Trophoblast cell (in vitro differentiated cells and primary cell): ENCODE measurements around the gene HADHB.
"Not testable (repeated sequence)": the region's sequence is repeated elsewhere in the genome, so short reads cannot be mapped to it uniquely, and the experiment has no call there.

Source experiments
- DNase-seq, 2 donors: peaks; one replicate each; pipeline ENCODE4 v3.0.0-alpha.2; 2016
- H2AFZ ChIP-seq: 2 replicates; pipeline ENCODE4 v1.6.1; 2013; ENCODE audit warnings: low read length, moderate library complexity, mild to moderate bottlenecking; ENCODE audit not compliant: insufficient read depth, poor library complexity
- H2AK5ac ChIP-seq: 2 replicates; pipeline ENCODE4 v1.6.1; 2013; ENCODE audit warnings: mild to moderate bottlenecking, low read length
- H2BK120ac ChIP-seq: 2 replicates; pipeline ENCODE4 v1.6.1; 2013; ENCODE audit warnings: low read length, mild to moderate bottlenecking, moderate library complexity; ENCODE audit not compliant: insufficient read depth, poor library complexity
- H2BK12ac ChIP-seq: 2 replicates; pipeline ENCODE4 v1.6.1; 2013; ENCODE audit warnings: mild to moderate bottlenecking, low read length, moderate library complexity
- H2BK5ac ChIP-seq: 2 replicates; pipeline ENCODE4 v1.6.1; 2013; ENCODE audit warnings: low read length, low read depth, moderate library complexity, mild to moderate bottlenecking; ENCODE audit not compliant: poor library complexity
- H3K14ac ChIP-seq: 2 replicates; pipeline ENCODE4 v1.6.1; 2013; ENCODE audit warnings: mild to moderate bottlenecking, low read length
- H3K18ac ChIP-seq: 2 replicates; pipeline ENCODE4 v1.6.1; 2013; ENCODE audit warnings: mild to moderate bottlenecking, low read length
- H3K23ac ChIP-seq: 2 replicates; pipeline ENCODE4 v1.6.1; 2013; ENCODE audit warnings: low read length
- H3K27ac ChIP-seq: 2 replicates; pipeline ENCODE4 v1.5.1; 2013; ENCODE audit warnings: low read depth, mild to moderate bottlenecking, inconsistent platforms, low read length, moderate library complexity
- H3K27me3 ChIP-seq: 2 replicates; pipeline ENCODE4 v1.6.1; 2013; ENCODE audit warnings: inconsistent platforms, mild to moderate bottlenecking, low read length, moderate library complexity; ENCODE audit not compliant: insufficient read depth
- H3K36me3 ChIP-seq, 2 experiments: 1 replicate in 1 of 2; 2 replicates in 1 of 2; pipeline ENCODE4 v1.6.1; 2013; ENCODE audit warnings: low read length in 2 of 2, mild to moderate bottlenecking in 2 of 2, moderate library complexity in 1 of 2; ENCODE audit not compliant: insufficient read depth in 2 of 2, control insufficient read depth in 1 of 2
- H3K4ac ChIP-seq: 2 replicates; pipeline ENCODE4 v1.6.1; 2013; ENCODE audit warnings: low read depth, mild to moderate bottlenecking, low read length, moderate library complexity
- H3K4me1 ChIP-seq, 2 experiments: 1 replicate in 1 of 2; 2 replicates in 1 of 2; pipeline ENCODE4 v1.6.1; 2013; ENCODE audit warnings: low read length in 2 of 2, mild to moderate bottlenecking in 2 of 2, moderate library complexity in 1 of 2; ENCODE audit not compliant: insufficient read depth in 2 of 2, control insufficient read depth in 1 of 2
- H3K4me2 ChIP-seq: 2 replicates; pipeline ENCODE4 v1.6.1; 2013; ENCODE audit warnings: inconsistent platforms, mild to moderate bottlenecking, low read length, moderate library complexity
- H3K4me3 ChIP-seq: 2 replicates; pipeline ENCODE4 v1.5.1; 2013; ENCODE audit warnings: mild to moderate bottlenecking, low read depth, low read length, inconsistent platforms
- H3K79me1 ChIP-seq: one replicate; pipeline ENCODE4 v1.6.1; 2013; ENCODE audit warnings: low read length
- H3K79me2 ChIP-seq: 2 replicates; pipeline ENCODE4 v1.6.1; 2013; ENCODE audit warnings: low read length, mild to moderate bottlenecking; ENCODE audit not compliant: control insufficient read depth, insufficient read depth, poor library complexity
- H3K9ac ChIP-seq: 2 replicates; pipeline ENCODE4 v1.6.1; 2013; ENCODE audit warnings: mild to moderate bottlenecking, low read length
- H3K9me3 ChIP-seq: 2 replicates; pipeline ENCODE4 v1.6.1; 2013; ENCODE audit warnings: low read depth, mild to moderate bottlenecking, control low read depth, inconsistent platforms, low read length; ENCODE audit not compliant: insufficient read depth
- H4K12ac ChIP-seq: 2 replicates; pipeline ENCODE4 v1.6.1; 2013; ENCODE audit warnings: low read depth, mild to moderate bottlenecking, low read length, moderate library complexity
- H4K8ac ChIP-seq: 2 replicates; pipeline ENCODE4 v1.6.1; 2013; ENCODE audit warnings: low read depth, mild to moderate bottlenecking, low read length, moderate library complexity
- H4K91ac ChIP-seq: one replicate; pipeline ENCODE4 v1.6.1; 2013; ENCODE audit warnings: low read depth, mild to moderate bottlenecking, low read length, moderate library complexity
- WGBS: extraction: QIAGEN DNeasy Blood & Tissue Kit; methylation state at CpG from one replicate; pipeline ENCODE4 v1.1.7; 2013; ENCODE audit warnings: missing lambda C conversion rate; ENCODE audit not compliant: insufficient read length, insufficient coverage; ENCODE audit errors: extremely low coverage; 5-methylcytosine and 5-hydroxymethylcytosine counted together

The HADHB gene

GRCh38 chr2:26330114-26330549 lies 85.4 kb downstream of the HADHB start:
- DNase-seq = peak; percentile 87 to 94
- no peak overlapping the region for H2AK5ac ChIP-seq
- H2BK120ac ChIP-seq = no peak overlapping the region
- no peaks in the 10 kb centered on the region for H3K79me2 ChIP-seq
- H3K4me1 ChIP-seq = no peaks in the 10 kb centered on the region
- no peak overlapping the region for H3K9ac ChIP-seq
- no peak overlapping the region for H3K4me3 ChIP-seq
- H4K8ac ChIP-seq = no peak overlapping the region
- H3K4ac ChIP-seq = no peak overlapping the region
- no peak overlapping the region for H4K12ac ChIP-seq
- no peak overlapping the region for H3K14ac ChIP-seq
- no peaks in the 10 kb centered on the region for H3K79me1 ChIP-seq
- no peak overlapping the region for H3K4me2 ChIP-seq
- H3K27me3 ChIP-seq = no peaks in the 10 kb centered on the region
- WGBS = no CpG with 5 or more reads among the region's 7 CpGs
- H3K23ac ChIP-seq = no peak overlapping the region
- H4K91ac ChIP-seq = no peak overlapping the region
- H2AFZ ChIP-seq = no peak overlapping the region
- no peak overlapping the region for H3K18ac ChIP-seq
- no peak overlapping the region for H2BK12ac ChIP-seq
- H3K9me3 ChIP-seq = no peaks in the 10 kb centered on the region
- H3K36me3 ChIP-seq = no peaks in the 10 kb centered on the region
- H3K27ac ChIP-seq = no peak overlapping the region
- no peak overlapping the region for H2BK5ac ChIP-seq

DNA sequence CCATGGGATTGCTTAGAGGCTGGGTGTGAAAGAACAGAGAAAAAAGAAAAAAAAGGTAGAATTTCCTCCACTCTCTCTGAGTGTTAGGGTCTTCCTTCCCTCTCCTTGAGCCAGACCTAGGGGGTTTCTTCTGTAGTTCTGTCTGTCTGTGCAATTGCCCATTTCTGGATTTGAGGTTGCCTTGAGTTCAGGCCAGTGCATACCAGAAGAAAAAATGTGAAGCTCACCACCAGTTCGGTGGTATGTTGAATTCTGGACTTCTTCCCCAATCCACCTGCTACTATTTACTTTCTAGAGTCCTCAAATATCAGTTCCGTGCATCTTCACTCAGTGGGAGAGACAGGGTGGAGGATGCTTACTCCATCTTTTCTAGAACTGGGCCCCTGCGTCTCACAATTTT lies 85.9 kb downstream of the HADHB start:
- no peak overlapping the region for H4K12ac ChIP-seq
- no peak overlapping the region for H2AFZ ChIP-seq
- no peak overlapping the region for H4K91ac ChIP-seq
- H2BK5ac ChIP-seq = no peak overlapping the region
- H3K36me3 ChIP-seq = no peaks in the 10 kb centered on the region
- H3K27me3 ChIP-seq = no peaks in the 10 kb centered on the region
- H3K9me3 ChIP-seq = no peaks in the 10 kb centered on the region
- no peak overlapping the region for H3K4me3 ChIP-seq
- no peak overlapping the region for H3K4ac ChIP-seq
- no peak overlapping the region for H2AK5ac ChIP-seq
- H4K8ac ChIP-seq = no peak overlapping the region
- peak in 1 of 2 donors; percentile 8 for DNase-seq
- H3K18ac ChIP-seq = no peak overlapping the region
- H2BK12ac ChIP-seq = no peak overlapping the region
- H3K23ac ChIP-seq = no peak overlapping the region
- no peak overlapping the region for H2BK120ac ChIP-seq
- H3K4me2 ChIP-seq = no peak overlapping the region
- H3K27ac ChIP-seq = no peak overlapping the region
- H3K79me1 ChIP-seq = no peaks in the 10 kb centered on the region
- no CpG with 5 or more reads among the region's 3 CpGs for WGBS
- H3K79me2 ChIP-seq = no peaks in the 10 kb centered on the region
- no peak overlapping the region for H3K14ac ChIP-seq
- H3K4me1 ChIP-seq = no peaks in the 10 kb centered on the region
- no peak overlapping the region for H3K9ac ChIP-seq

GRCh38 chr2:26331321-26331720 lies 86.6 kb downstream of the HADHB start:
- H3K4me2 ChIP-seq, H3K27me3 ChIP-seq, H2BK5ac ChIP-seq, H3K36me3 ChIP-seq, H3K27ac ChIP-seq, H3K4ac ChIP-seq, H4K12ac ChIP-seq, H2AK5ac ChIP-seq, H3K9me3 ChIP-seq, H3K14ac ChIP-seq, H3K23ac ChIP-seq, H3K18ac ChIP-seq, H2BK120ac ChIP-seq, H2BK12ac ChIP-seq, H3K4me1 ChIP-seq, H3K9ac ChIP-seq, H3K4me3 ChIP-seq, H3K79me2 ChIP-seq, H2AFZ ChIP-seq, H3K79me1 ChIP-seq, H4K8ac ChIP-seq, H4K91ac ChIP-seq: not testable (repeated sequence)
- no CpG with 5 or more reads among the region's 8 CpGs for WGBS
- DNase-seq = peak; percentile 39 to 42

GRCh38 chr2:26333293-26333692 lies 88.6 kb downstream of the HADHB start:
- WGBS = no CpG with 5 or more reads among the region's 2 CpGs
- Histone ChIP-seq H2AK5ac (no peak overlapping the region), H3K18ac (no peak overlapping the region), H2BK12ac (no peak overlapping the region), H3K9ac (no peak overlapping the region), H3K9me3 (no peaks in the 10 kb centered on the region), H3K14ac (no peak overlapping the region), H3K23ac (no peak overlapping the region), H3K27ac (no peak overlapping the region), H2AFZ (no peak overlapping the region), H2BK5ac (no peak overlapping the region), H3K79me1 (no peaks in the 10 kb centered on the region), H3K4me2 (no peak overlapping the region), H4K12ac (no peak overlapping the region), H3K36me3 (no peaks in the 10 kb centered on the region), H3K4ac (no peak overlapping the region), H3K4me1 (no peaks in the 10 kb centered on the region), H4K8ac (no peak overlapping the region), H3K27me3 (no peaks in the 10 kb centered on the region), H3K79me2 (no peaks in the 10 kb centered on the region), H4K91ac (no peak overlapping the region), H2BK120ac (no peak overlapping the region), H3K4me3 (no peak overlapping the region)
- no peak for DNase-seq
